Measurements from ENCODE around the gene PLCL1. TPM values are rescaled to one million over a fixed set of nuclear protein-coding genes. Genes with fewer than 3 reads are reported as not detected.

PLCL1 gene
- total and polyA plus RNA-seq, 2 donors (not counting 3 experiments of a cell fraction or from before 2014, with no cell fraction given), result 0.79 to 3.4 TPM

- Histone ChIP-seq H3K27me3 (ENCODE audit: control insufficient read depth in 2 of 2, insufficient read depth in 2 of 2, low read length in 2 of 2) (no peaks in the 10 kb centered on the region), H3K9ac (replicated peaks; ENCODE audit: extremely low read depth, insufficient read depth, low read length) (no peak overlapping the region), H3K36me3 (ENCODE audit: control insufficient read depth in 2 of 2, extremely low read depth in 1 of 2, insufficient read depth in 2 of 2, low read length in 2 of 2) (no peaks in the 10 kb centered on the region), H4K20me1 (replicated peaks; ENCODE audit: control insufficient read depth, extremely low read depth, insufficient read depth, low read length) (no peaks in the 10 kb centered on the region), H3K4me3 (replicated peaks in 1 of 3; ENCODE audit: insufficient read depth in 1 of 3, low read depth in 1 of 3, low read length in 3 of 3) (no peak overlapping the region), H2AFZ (ENCODE audit: low read depth, low read length) (no peak overlapping the region), H3K4me1 (ENCODE audit: control insufficient read depth, extremely low read depth, insufficient read depth, low read length) (no peaks in the 10 kb centered on the region), H3K9me3 (replicated peaks; ENCODE audit: control insufficient read depth, insufficient read depth, low read length) (no peaks in the 10 kb centered on the region), H3K4me2 (ENCODE audit: insufficient read depth, low read length) (no peak overlapping the region), H3K27ac (ENCODE audit: insufficient read depth, low read depth, low read length) (no peak overlapping the region), H3K79me2 (ENCODE audit: control insufficient read depth, insufficient read depth, low read length) (no peaks in the 10 kb centered on the region), H3K9me1 (replicated peaks; ENCODE audit: control insufficient read depth, extremely low read depth, insufficient read depth, low read length) (no peaks in the 10 kb centered on the region)
- TF ChIP-seq POLR2A (IDR thresholded peaks at IDR 0.05; ENCODE audit: low read depth, low read length), result no peak
- TF ChIP-seq FOS (IDR thresholded peaks at IDR 0.05; ENCODE audit: borderline replicate concordance, insufficient read depth, low read length), result no peak
- no TSS peak for BruUV-seq (replicated peaks)
- FAIRE-seq (no peak), DNase-seq (ENCODE audit: low read depth, low spot score) (no peak)
- POLR2A ChIA-PET, result no interaction called here
- dilution Hi-C loops (cut with MboI; ENCODE audit: extremely low pct_ligation_motif_present, low sequenced_read_pairs), result no loop called here
- intact Hi-C loops (cut with micrococcal nuclease), result no loop called here
- CTCF ChIA-PET, result no interaction called here
Observed at GRCh38 chr2:197867624-197868023, 63.2 kb downstream of the PLCL1 start.

DNA sequence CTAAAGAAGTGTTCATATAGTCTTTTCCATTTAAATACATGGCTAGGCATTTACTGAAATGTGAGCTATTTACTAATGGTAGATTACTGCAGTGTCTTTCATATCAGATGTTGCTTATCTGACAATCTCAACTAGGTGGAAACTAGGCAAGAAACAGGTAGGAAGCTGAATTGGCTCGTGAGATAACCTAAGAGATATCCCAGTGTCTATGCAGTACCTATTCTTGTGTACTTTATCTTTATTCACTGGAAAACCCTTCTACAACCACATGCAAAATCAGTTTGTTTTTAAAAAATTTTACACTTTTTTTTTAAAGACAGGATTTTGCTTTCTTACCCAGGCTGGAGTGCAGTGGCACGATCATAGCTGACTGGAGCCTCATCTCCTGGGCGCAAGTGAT, 63.8 kb downstream of the PLCL1 start:
- Histone ChIP-seq H3K4me3 (replicated peaks in 1 of 3; ENCODE audit: insufficient read depth in 1 of 3, low read depth in 1 of 3, low read length in 3 of 3) (no peak overlapping the region), H3K9ac (replicated peaks; ENCODE audit: extremely low read depth, insufficient read depth, low read length) (no peak overlapping the region), H3K9me1 (replicated peaks; ENCODE audit: control insufficient read depth, extremely low read depth, insufficient read depth, low read length) (no peaks in the 10 kb centered on the region), H3K4me2 (ENCODE audit: insufficient read depth, low read length) (no peak overlapping the region), H3K27ac (ENCODE audit: insufficient read depth, low read depth, low read length) (no peak overlapping the region), H4K20me1 (replicated peaks; ENCODE audit: control insufficient read depth, extremely low read depth, insufficient read depth, low read length) (no peaks in the 10 kb centered on the region), H3K9me3 (replicated peaks; ENCODE audit: control insufficient read depth, insufficient read depth, low read length) (no peaks in the 10 kb centered on the region), H3K4me1 (ENCODE audit: control insufficient read depth, extremely low read depth, insufficient read depth, low read length) (no peaks in the 10 kb centered on the region), H3K27me3 (ENCODE audit: control insufficient read depth in 2 of 2, insufficient read depth in 2 of 2, low read length in 2 of 2) (no peaks in the 10 kb centered on the region), H3K79me2 (ENCODE audit: control insufficient read depth, insufficient read depth, low read length) (no peaks in the 10 kb centered on the region), H2AFZ (ENCODE audit: low read depth, low read length) (no peak overlapping the region), H3K36me3 (ENCODE audit: control insufficient read depth in 2 of 2, extremely low read depth in 1 of 2, insufficient read depth in 2 of 2, low read length in 2 of 2) (no peaks in the 10 kb centered on the region)
- dilution Hi-C loops (cut with MboI; ENCODE audit: extremely low pct_ligation_motif_present, low sequenced_read_pairs), result no loop called here
- DNase-seq (ENCODE audit: low read depth, low spot score) (no peak), FAIRE-seq (no peak)
- CTCF ChIA-PET, result interaction anchor here (1.0 kb wide), 1 partner anchor 9 kb away, joined by 3 read pairs; no protein-coding TSS in a partner anchor
- intact Hi-C loops (cut with micrococcal nuclease), result no loop called here
- no TSS peak for BruUV-seq (replicated peaks)
- TF ChIP-seq GATA2 (IDR thresholded peaks at IDR 0.05; ENCODE audit: insufficient read depth, insufficient read length, low read depth, low read length), result no peak
- TF ChIP-seq, protein P1, sequence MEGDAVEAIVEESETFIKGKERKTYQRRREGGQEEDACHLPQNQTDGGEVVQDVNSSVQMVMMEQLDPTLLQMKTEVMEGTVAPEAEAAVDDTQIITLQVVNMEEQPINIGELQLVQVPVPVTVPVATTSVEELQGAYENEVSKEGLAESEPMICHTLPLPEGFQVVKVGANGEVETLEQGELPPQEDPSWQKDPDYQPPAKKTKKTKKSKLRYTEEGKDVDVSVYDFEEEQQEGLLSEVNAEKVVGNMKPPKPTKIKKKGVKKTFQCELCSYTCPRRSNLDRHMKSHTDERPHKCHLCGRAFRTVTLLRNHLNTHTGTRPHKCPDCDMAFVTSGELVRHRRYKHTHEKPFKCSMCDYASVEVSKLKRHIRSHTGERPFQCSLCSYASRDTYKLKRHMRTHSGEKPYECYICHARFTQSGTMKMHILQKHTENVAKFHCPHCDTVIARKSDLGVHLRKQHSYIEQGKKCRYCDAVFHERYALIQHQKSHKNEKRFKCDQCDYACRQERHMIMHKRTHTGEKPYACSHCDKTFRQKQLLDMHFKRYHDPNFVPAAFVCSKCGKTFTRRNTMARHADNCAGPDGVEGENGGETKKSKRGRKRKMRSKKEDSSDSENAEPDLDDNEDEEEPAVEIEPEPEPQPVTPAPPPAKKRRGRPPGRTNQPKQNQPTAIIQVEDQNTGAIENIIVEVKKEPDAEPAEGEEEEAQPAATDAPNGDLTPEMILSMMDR (IDR thresholded peaks at IDR 0.05; ENCODE audit: extremely low read depth in 1 of 2, insufficient read depth in 1 of 2, low read depth in 1 of 2, low read length in 2 of 2), result no peak
- no peak for TF ChIP-seq MYC (IDR thresholded peaks at IDR 0.05; ENCODE audit: low read depth, low read length)
- no peak for TF ChIP-seq POLR2AphosphoS5 (IDR thresholded peaks at IDR 0.05; ENCODE audit: insufficient read depth, low read depth, low read length)
- TF ChIP-seq FOS (IDR thresholded peaks at IDR 0.05; ENCODE audit: borderline replicate concordance, insufficient read depth, low read length), result no peak
- TF ChIP-seq EZH2 (IDR thresholded peaks at IDR 0.05; ENCODE audit: borderline replicate concordance, low read depth, low read length, severe bottlenecking), result no peak
- no peak for TF ChIP-seq MAX (IDR thresholded peaks at IDR 0.05; ENCODE audit: insufficient read depth, insufficient read length)
- no peak for TF ChIP-seq POLR2A (IDR thresholded peaks at IDR 0.05; ENCODE audit: low read depth, low read length)
- no peak for TF ChIP-seq JUN (IDR thresholded peaks at IDR 0.05; ENCODE audit: borderline replicate concordance, insufficient read depth, insufficient read length, low read depth)
- POLR2A ChIA-PET, result no interaction called here
